ENCODE results near the gene NYNRIN.

DNA sequence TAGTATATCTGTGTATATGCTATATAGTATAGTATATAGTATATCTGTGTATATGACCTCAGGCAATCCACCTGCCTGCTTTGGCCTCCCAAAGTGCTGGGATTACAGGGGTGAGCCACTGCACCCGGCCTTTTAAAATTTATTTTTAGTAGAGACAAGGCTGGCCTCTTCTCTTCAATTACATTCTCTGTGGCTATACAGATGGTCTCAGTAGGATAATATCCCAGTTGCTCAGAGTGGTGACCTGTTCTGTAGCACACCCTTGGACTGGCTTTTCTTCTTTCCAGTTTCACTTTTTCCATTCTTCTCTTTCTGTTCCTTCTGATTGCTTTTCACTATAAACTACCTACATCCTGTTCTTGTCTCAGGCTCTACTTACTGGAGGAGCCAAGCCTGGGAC, 34.0 kb upstream of the NYNRIN start:
- TF ChIP-seq POLR2A (IDR thresholded peaks at IDR 0.05; ENCODE audit: low read depth), result no peak
- TF ChIP-seq, protein P1, sequence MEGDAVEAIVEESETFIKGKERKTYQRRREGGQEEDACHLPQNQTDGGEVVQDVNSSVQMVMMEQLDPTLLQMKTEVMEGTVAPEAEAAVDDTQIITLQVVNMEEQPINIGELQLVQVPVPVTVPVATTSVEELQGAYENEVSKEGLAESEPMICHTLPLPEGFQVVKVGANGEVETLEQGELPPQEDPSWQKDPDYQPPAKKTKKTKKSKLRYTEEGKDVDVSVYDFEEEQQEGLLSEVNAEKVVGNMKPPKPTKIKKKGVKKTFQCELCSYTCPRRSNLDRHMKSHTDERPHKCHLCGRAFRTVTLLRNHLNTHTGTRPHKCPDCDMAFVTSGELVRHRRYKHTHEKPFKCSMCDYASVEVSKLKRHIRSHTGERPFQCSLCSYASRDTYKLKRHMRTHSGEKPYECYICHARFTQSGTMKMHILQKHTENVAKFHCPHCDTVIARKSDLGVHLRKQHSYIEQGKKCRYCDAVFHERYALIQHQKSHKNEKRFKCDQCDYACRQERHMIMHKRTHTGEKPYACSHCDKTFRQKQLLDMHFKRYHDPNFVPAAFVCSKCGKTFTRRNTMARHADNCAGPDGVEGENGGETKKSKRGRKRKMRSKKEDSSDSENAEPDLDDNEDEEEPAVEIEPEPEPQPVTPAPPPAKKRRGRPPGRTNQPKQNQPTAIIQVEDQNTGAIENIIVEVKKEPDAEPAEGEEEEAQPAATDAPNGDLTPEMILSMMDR (IDR thresholded peaks at IDR 0.05), result no peak
- TF ChIP-seq POLR2AphosphoS5 (IDR thresholded peaks at IDR 0.05), result no peak
- no peak for TF ChIP-seq EP300 (IDR thresholded peaks at IDR 0.05)

All from esophagus muscularis mucosa (tissue), 4 donors.